Activated T-helper 1 cell treated with anti-CD3 and anti-CD28 coated beads, Interleukin-12 subunit alpha, Interleukin-12 subunit beta, Interleukin-2, Interleukin-4 antibody, amounts not matched to agents 30 ng/mL and 10 ng/mL and 1 ng/mL, durations not matched to agents 14 hours and 24 hours and 36 hours (primary cell): Measurements from ENCODE around the gene PTGER1. TPM values are rescaled to one million over a fixed set of nuclear protein-coding genes. Genes with fewer than 3 reads are reported as not detected.

ENCODE experiments used
- DNase-seq: peaks from one replicate; pipeline ENCODE4 v3.0.0; 2021; ENCODE audit warnings: low spot score
- H3K27ac Mint-ChIP-seq: one replicate; pipeline ENCODE4 v1.8.0; 2021; ENCODE audit warnings: mild to moderate bottlenecking, mixed read lengths
- H3K27me3 Mint-ChIP-seq: one replicate; pipeline ENCODE4 v1.8.0; 2022; ENCODE audit warnings: mild to moderate bottlenecking, moderate library complexity, mixed read lengths; ENCODE audit not compliant: insufficient read depth
- H3K36me3 Mint-ChIP-seq: one replicate; pipeline ENCODE4 v1.8.0; 2021; ENCODE audit warnings: low read depth, mixed read lengths
- H3K4me1 Mint-ChIP-seq: one replicate; pipeline ENCODE4 v1.8.0; 2021; ENCODE audit warnings: low read depth, mixed read lengths
- H3K4me3 Mint-ChIP-seq: one replicate; pipeline ENCODE4 v1.8.0; 2021; ENCODE audit warnings: mild to moderate bottlenecking, moderate library complexity, mixed read lengths
- H3K9me3 Mint-ChIP-seq: one replicate; pipeline ENCODE4 v1.8.0; 2021; ENCODE audit warnings: mixed read lengths
- intact Hi-C: fragments of 100-400 bp; cut with micrococcal nuclease; formaldehyde crosslinking; loops from one replicate; pipeline ENCODE4 v1.15.1; 2024
- total RNA-seq: library from RNA; stranded (reverse); gene quantifications from 2 replicates; pipeline ENCODE4 v1.2.3, GENCODE V29; 2022

Gene PTGER1
- total RNA-seq = 0.44 and 0.78 TPM in 2 replicates

GRCh38 chr19:14475251-14476073, at the start of gene PTGER1:
Gene PTGER1 (minus strand): TSS chr19:14475354. CDS start chr19:14474320, 1,034 bp downstream.
- H3K4me1 Mint-ChIP-seq = peaks cover 31% of the 10 kb centered on the region
- intact Hi-C loops = loop anchor here (5.0 kb wide), 1 partner anchor 338 kb away; the partner anchor contains the start of gene ASF1B

GRCh38 chr19:14520543-14520942, 45.4 kb upstream of the PTGER1 start:
- peak overlapping the region; percentile 94 for H3K27ac Mint-ChIP-seq
- H3K27me3 Mint-ChIP-seq = peaks cover 2% of the 10 kb centered on the region
- H3K36me3 Mint-ChIP-seq = peaks cover 18% of the 10 kb centered on the region
- DNase-seq = no peak
- intact Hi-C loops = loop anchor here (10.0 kb wide), 1 partner anchor 1366 kb away; the partner anchor contains the start of genes IER2 and STX10
- no peaks in the 10 kb centered on the region for H3K9me3 Mint-ChIP-seq
- no peak overlapping the region for H3K4me3 Mint-ChIP-seq
- peaks cover 52% of the 10 kb centered on the region for H3K4me1 Mint-ChIP-seq

More at GRCh38 chr19:14475251-14476073, at the start of gene PTGER1:
- Mint-ChIP-seq H3K4me3 (peak within 1 kb of the TSS; percentile 50), H3K36me3 (peaks cover 6% of the 10 kb centered on the region), H3K27me3 (peaks cover 17% of the 10 kb centered on the region), H3K27ac (peak within 1 kb of the TSS; percentile 40), H3K9me3 (no peaks in the 10 kb centered on the region)
- DNase-seq = peak; percentile 22

GRCh38 chr19:14519860-14520407, 44.8 kb upstream of the PTGER1 start:
- no peak for DNase-seq
- intact Hi-C loops = loop anchor here (2.0 to 10.0 kb wide), 3 partner anchors 23 to 1365 kb away; partner anchors contain the start of genes GIPC1, IER2 and STX10
- peak overlapping the region; percentile 94 for H3K27ac Mint-ChIP-seq
- peaks cover 24% of the 10 kb centered on the region for H3K36me3 Mint-ChIP-seq
- no peaks in the 10 kb centered on the region for H3K9me3 Mint-ChIP-seq
- peaks cover 58% of the 10 kb centered on the region for H3K4me1 Mint-ChIP-seq
- peaks cover 2% of the 10 kb centered on the region for H3K27me3 Mint-ChIP-seq
- peak overlapping the region; percentile 83 for H3K4me3 Mint-ChIP-seq

GRCh38 chr19:14519245-14519859, 44.2 kb upstream of the PTGER1 start:
- peak overlapping the region; percentile 85 for H3K4me3 Mint-ChIP-seq
- DNase-seq = no peak
- H3K27ac Mint-ChIP-seq = peak overlapping the region; percentile 94
- H3K4me1 Mint-ChIP-seq = peaks cover 63% of the 10 kb centered on the region
- peaks cover 30% of the 10 kb centered on the region for H3K36me3 Mint-ChIP-seq
- H3K9me3 Mint-ChIP-seq = no peaks in the 10 kb centered on the region
- intact Hi-C loops = loop anchor here (2.0 kb wide), 2 partner anchors 23 to 605 kb away; partner anchors contain the start of gene GIPC1
- H3K27me3 Mint-ChIP-seq = peaks cover 2% of the 10 kb centered on the region

GRCh38 chr19:14517840-14518505, 42.8 kb upstream of the PTGER1 start, which contains the start of gene DNAJB1:
Gene DNAJB1 (minus strand): TSS chr19:14518397. CDS start chr19:14518349, 48 bp downstream.
- DNase-seq = peak; percentile 73
- peaks cover 32% of the 10 kb centered on the region for H3K36me3 Mint-ChIP-seq
- H3K4me3 Mint-ChIP-seq = peak within 1 kb of the TSS; percentile 91
- intact Hi-C loops = loop anchor here (1.0 to 2.0 kb wide), 7 partner anchors 11 to 607 kb away; partner anchors contain the start of genes GIPC1, RFX1 and TECR
- peaks cover 2% of the 10 kb centered on the region for H3K27me3 Mint-ChIP-seq
- H3K27ac Mint-ChIP-seq = peak within 1 kb of the TSS; percentile 94
- H3K9me3 Mint-ChIP-seq = no peaks in the 10 kb centered on the region
- peaks cover 60% of the 10 kb centered on the region for H3K4me1 Mint-ChIP-seq

- peak overlapping the region; percentile 77 for H3K27ac Mint-ChIP-seq
- H3K9me3 Mint-ChIP-seq = no peaks in the 10 kb centered on the region
- peaks cover 2% of the 10 kb centered on the region for H3K27me3 Mint-ChIP-seq
- peaks cover 32% of the 10 kb centered on the region for H3K36me3 Mint-ChIP-seq
- no peak for DNase-seq
- H3K4me3 Mint-ChIP-seq = peak overlapping the region; percentile 91
- peaks cover 55% of the 10 kb centered on the region for H3K4me1 Mint-ChIP-seq
- intact Hi-C loops = no loop called here
Observed at GRCh38 chr19:14517446-14517839, 42.3 kb upstream of the PTGER1 start.

GRCh38 chr19:14516746-14517438, 41.7 kb upstream of the PTGER1 start:
- peak overlapping the region; percentile 91 for H3K4me3 Mint-ChIP-seq
- intact Hi-C loops = no loop called here

GRCh38 chr19:14516048-14516534, 40.9 kb upstream of the PTGER1 start:
- peaks cover 2% of the 10 kb centered on the region for H3K27me3 Mint-ChIP-seq
- no peaks in the 10 kb centered on the region for H3K9me3 Mint-ChIP-seq
- H3K4me1 Mint-ChIP-seq = peaks cover 49% of the 10 kb centered on the region
- H3K36me3 Mint-ChIP-seq = peaks cover 32% of the 10 kb centered on the region
- peak overlapping the region; percentile 77 for H3K27ac Mint-ChIP-seq
- DNase-seq = no peak
- intact Hi-C loops = no loop called here
- peak overlapping the region; percentile 91 for H3K4me3 Mint-ChIP-seq

More at GRCh38 chr19:14516746-14517438, 41.7 kb upstream of the PTGER1 start:
- no peak for DNase-seq
- peaks cover 2% of the 10 kb centered on the region for H3K27me3 Mint-ChIP-seq
- H3K4me1 Mint-ChIP-seq = peaks cover 49% of the 10 kb centered on the region
- no peaks in the 10 kb centered on the region for H3K9me3 Mint-ChIP-seq
- peak overlapping the region; percentile 77 for H3K27ac Mint-ChIP-seq
- H3K36me3 Mint-ChIP-seq = peaks cover 32% of the 10 kb centered on the region

- DNase-seq = no peak
- peaks cover 32% of the 10 kb centered on the region for H3K36me3 Mint-ChIP-seq
Observed at GRCh38 chr19:14515501-14516047, 40.4 kb upstream of the PTGER1 start.

GRCh38 chr19:14514215-14514863, 39.2 kb upstream of the PTGER1 start:
- DNase-seq = no peak
- Mint-ChIP-seq H3K9me3 (no peaks in the 10 kb centered on the region), H3K27me3 (peaks cover 2% of the 10 kb centered on the region), H3K27ac (no peak overlapping the region), H3K36me3 (peaks cover 32% of the 10 kb centered on the region), H3K4me3 (peak overlapping the region; percentile 91), H3K4me1 (peaks cover 50% of the 10 kb centered on the region)
- intact Hi-C loops = no loop called here

More at GRCh38 chr19:14515501-14516047, 40.4 kb upstream of the PTGER1 start:
- H3K4me1 Mint-ChIP-seq = peaks cover 54% of the 10 kb centered on the region
- intact Hi-C loops = no loop called here
- H3K4me3 Mint-ChIP-seq = peak overlapping the region; percentile 91
- H3K9me3 Mint-ChIP-seq = no peaks in the 10 kb centered on the region
- peaks cover 2% of the 10 kb centered on the region for H3K27me3 Mint-ChIP-seq
- H3K27ac Mint-ChIP-seq = no peak overlapping the region

GRCh38 chr19:14512406-14512961, 37.3 kb upstream of the PTGER1 start:
- intact Hi-C loops = no loop called here

More at GRCh38 chr19:14512406-14512961, 37.3 kb upstream of the PTGER1 start:
- no peak for DNase-seq
- Mint-ChIP-seq H3K9me3 (no peaks in the 10 kb centered on the region), H3K4me1 (peaks cover 48% of the 10 kb centered on the region), H3K36me3 (peaks cover 32% of the 10 kb centered on the region), H3K4me3 (no peak overlapping the region), H3K27me3 (no peaks in the 10 kb centered on the region), H3K27ac (no peak overlapping the region)
